SK-N-SH (cell line): ENCODE data around the gene SGF29.

Source experiments
- CHD2 ChIP-seq: fragments of 150-350 bp; IDR thresholded peaks from 2 replicates; pipeline ENCODE4 v1.6.1; 2018; ENCODE audit warnings: low read length; ENCODE audit not compliant: partially characterized antibody
- CTCF ChIP-seq: fragments of 200-600 bp; sonication (generic); IDR thresholded peaks from 2 replicates; pipeline ENCODE4 v1.6.1; 2017; ENCODE audit warnings: antibody characterized with exemption, mild to moderate bottlenecking, moderate library complexity
- ELF1 ChIP-seq: IDR thresholded peaks from 2 replicates; pipeline ENCODE4 v1.4.0; 2012
- EP300 ChIP-seq, 2 experiments: IDR thresholded peaks; 2 replicates each; pipeline versions ENCODE4 v1.4.0 to v1.6.1; 2012; ENCODE audit warnings: borderline replicate concordance in 1 of 2, low read depth in 1 of 2, low read length in 1 of 2
- FOXM1 ChIP-seq: IDR thresholded peaks from 2 replicates; pipeline ENCODE4 v1.4.0; 2012; ENCODE audit warnings: low read depth, mild to moderate bottlenecking
- GATA2 ChIP-seq: sonication (generic); formaldehyde crosslinking; IDR thresholded peaks from 2 replicates; pipeline ENCODE4 v1.5.0; 2020; ENCODE audit warnings: mild to moderate bottlenecking, missing genetic modification reagents
- NRF1 ChIP-seq: IDR thresholded peaks from 2 replicates; pipeline ENCODE4 v1.6.1; 2012; ENCODE audit warnings: low read depth, mild to moderate bottlenecking, low read length
- POLR2AphosphoS5 ChIP-seq: IDR thresholded peaks from 2 replicates; pipeline ENCODE4 v1.6.1; 2012; ENCODE audit warnings: low read depth, low read length
- RFX5 ChIP-seq: IDR thresholded peaks from 2 replicates; pipeline ENCODE4 v1.6.1; 2012; ENCODE audit warnings: mild to moderate bottlenecking, improper control_type of control experiment, low read length
- TAF1 ChIP-seq: IDR thresholded peaks from 2 replicates; pipeline ENCODE4 v1.6.1; 2012; ENCODE audit warnings: low read depth, mild to moderate bottlenecking, low read length, moderate library complexity, borderline replicate concordance
- TEAD4 ChIP-seq: IDR thresholded peaks from 2 replicates; pipeline ENCODE4 v1.4.0; 2012; ENCODE audit warnings: mild to moderate bottlenecking, borderline replicate concordance; ENCODE audit not compliant: insufficient read depth
- USF1 ChIP-seq: IDR thresholded peaks from 2 replicates; pipeline ENCODE4 v1.4.0; 2012; ENCODE audit warnings: low read depth, borderline replicate concordance
- YY1 ChIP-seq: IDR thresholded peaks from 2 replicates; pipeline ENCODE4 v1.4.0; 2012; ENCODE audit warnings: low read depth, mild to moderate bottlenecking
- TF ChIP-seq, protein P1 (sequence below): fragments of 150-350 bp; IDR thresholded peaks from 2 replicates; pipeline ENCODE4 v1.6.1; 2017; ENCODE audit warnings: antibody characterized with exemption, low read length, low read depth, borderline replicate concordance

- no peak for TF ChIP-seq EP300 (IDR thresholded peaks at IDR 0.05; ENCODE audit: borderline replicate concordance in 1 of 2, low read depth in 1 of 2, low read length in 1 of 2)
- TF ChIP-seq TAF1, result no peak
- no peak for TF ChIP-seq CTCF
- TF ChIP-seq, protein P1, sequence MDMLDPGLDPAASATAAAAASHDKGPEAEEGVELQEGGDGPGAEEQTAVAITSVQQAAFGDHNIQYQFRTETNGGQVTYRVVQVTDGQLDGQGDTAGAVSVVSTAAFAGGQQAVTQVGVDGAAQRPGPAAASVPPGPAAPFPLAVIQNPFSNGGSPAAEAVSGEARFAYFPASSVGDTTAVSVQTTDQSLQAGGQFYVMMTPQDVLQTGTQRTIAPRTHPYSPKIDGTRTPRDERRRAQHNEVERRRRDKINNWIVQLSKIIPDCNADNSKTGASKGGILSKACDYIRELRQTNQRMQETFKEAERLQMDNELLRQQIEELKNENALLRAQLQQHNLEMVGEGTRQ, result no peak
- no peak for TF ChIP-seq CHD2
- no peak for TF ChIP-seq NRF1
- TF ChIP-seq USF1, result no peak
- no peak for TF ChIP-seq YY1
- no peak for TF ChIP-seq GATA2 (CRISPR knock-in tag)
- TF ChIP-seq ELF1, result no peak
- TF ChIP-seq TEAD4, result no peak
- no peak for TF ChIP-seq RFX5
- TF ChIP-seq FOXM1, result no peak
- no peak for TF ChIP-seq POLR2AphosphoS5
Measured at GRCh38 chr16:28606291-28607115, 52.8 kb downstream of the SGF29 start.
